ENCODE measurements around the gene PRND. TPM values are rescaled to one million over a fixed set of nuclear protein-coding genes. Genes with fewer than 3 reads are reported as not detected.

The PRND gene
- total RNA-seq, 1 experiment from 2014 or later = 0.04 TPM

DNA sequence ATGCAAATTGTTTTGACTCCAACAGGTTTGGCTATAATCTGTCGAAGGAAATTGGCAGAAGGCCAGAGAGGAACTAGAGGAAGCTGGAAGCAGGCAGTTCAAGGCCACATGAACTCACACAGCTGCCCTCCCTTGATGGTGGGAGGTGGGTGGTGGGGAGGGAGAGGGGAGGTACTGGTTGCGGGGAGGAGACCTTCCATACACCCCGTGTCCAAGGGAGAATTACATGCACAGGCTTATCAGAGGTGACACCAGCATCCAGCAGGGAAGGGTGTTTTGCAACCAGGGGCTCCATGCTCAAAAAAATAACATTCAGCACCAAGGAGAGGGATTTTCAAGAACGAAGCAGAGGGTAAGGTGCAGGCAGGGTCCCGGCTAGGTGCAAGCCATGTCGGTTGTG, 9.1 kb downstream of the PRND start:
- TF ChIP-seq, protein P1, sequence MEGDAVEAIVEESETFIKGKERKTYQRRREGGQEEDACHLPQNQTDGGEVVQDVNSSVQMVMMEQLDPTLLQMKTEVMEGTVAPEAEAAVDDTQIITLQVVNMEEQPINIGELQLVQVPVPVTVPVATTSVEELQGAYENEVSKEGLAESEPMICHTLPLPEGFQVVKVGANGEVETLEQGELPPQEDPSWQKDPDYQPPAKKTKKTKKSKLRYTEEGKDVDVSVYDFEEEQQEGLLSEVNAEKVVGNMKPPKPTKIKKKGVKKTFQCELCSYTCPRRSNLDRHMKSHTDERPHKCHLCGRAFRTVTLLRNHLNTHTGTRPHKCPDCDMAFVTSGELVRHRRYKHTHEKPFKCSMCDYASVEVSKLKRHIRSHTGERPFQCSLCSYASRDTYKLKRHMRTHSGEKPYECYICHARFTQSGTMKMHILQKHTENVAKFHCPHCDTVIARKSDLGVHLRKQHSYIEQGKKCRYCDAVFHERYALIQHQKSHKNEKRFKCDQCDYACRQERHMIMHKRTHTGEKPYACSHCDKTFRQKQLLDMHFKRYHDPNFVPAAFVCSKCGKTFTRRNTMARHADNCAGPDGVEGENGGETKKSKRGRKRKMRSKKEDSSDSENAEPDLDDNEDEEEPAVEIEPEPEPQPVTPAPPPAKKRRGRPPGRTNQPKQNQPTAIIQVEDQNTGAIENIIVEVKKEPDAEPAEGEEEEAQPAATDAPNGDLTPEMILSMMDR (conservative IDR thresholded peaks at IDR 0.05) = no peak
- H4K5ac ChIP-seq (ENCODE audit: insufficient read length, low read depth, low read length) = no peak overlapping the region
- no peaks in the 10 kb centered on the region for H3K9me3 ChIP-seq (ENCODE audit: control insufficient read depth, low read depth, low read length)
- no CpG with 5 or more reads among the region's 6 CpGs for WGBS (ENCODE audit: extremely low coverage, insufficient read length, low lambda C conversion rate)
- Mint-ChIP-seq H3K9me3 (no peaks in the 10 kb centered on the region), H3K36me3 (ENCODE audit: insufficient read depth in 1 of 3, low read depth in 3 of 3) (no peaks in the 10 kb centered on the region), H3K27me3 (ENCODE audit: low read depth) (peaks cover 4% of the 10 kb centered on the region), H3K4me1 (peaks cover 13 to 14% of the 10 kb centered on the region in 2 experiments), H3K4me3 (no peak overlapping the region), H3K27ac (no peak overlapping the region)
- no peak for DNase-seq
- H3K23me2 ChIP-seq (ENCODE audit: insufficient read length, low read depth, low read length, poor library complexity, severe bottlenecking) = no peaks in the 10 kb centered on the region
- no peak overlapping the region for H3K14ac ChIP-seq (ENCODE audit: insufficient read depth, low read length)
- H3K18ac ChIP-seq (ENCODE audit: insufficient read length, low read depth, low read length) = no peak overlapping the region
- H2BK120ac ChIP-seq (ENCODE audit: low read depth, low read length, poor library complexity, severe bottlenecking) = no peak overlapping the region
- H3K27me3 ChIP-seq (ENCODE audit: insufficient read depth, low read length) = no peaks in the 10 kb centered on the region
- H4K20me1 ChIP-seq (ENCODE audit: control insufficient read depth, insufficient read depth, insufficient read length) = no peaks in the 10 kb centered on the region
- no peak overlapping the region for H3T11ph ChIP-seq (ENCODE audit: low read length)
- no peak overlapping the region for H4K8ac ChIP-seq (replicated peaks; ENCODE audit: insufficient read length, low read depth, low read length)
- no peak overlapping the region for H2BK12ac ChIP-seq (ENCODE audit: insufficient read length, low read depth, low read length)
- H3K23ac ChIP-seq (ENCODE audit: insufficient read length, low read depth, low read length) = no peak overlapping the region
- H3K79me2 ChIP-seq (ENCODE audit: insufficient read depth, low read length) = no peaks in the 10 kb centered on the region
- no peak overlapping the region for H3K4ac ChIP-seq (ENCODE audit: low read depth, low read length)
- no peak overlapping the region for H3K56ac ChIP-seq (ENCODE audit: insufficient read length, low read depth, low read length)
- no peak overlapping the region for H3K4me2 ChIP-seq (ENCODE audit: insufficient read depth, insufficient read length, low read length)
- no peak overlapping the region for H4K91ac ChIP-seq (ENCODE audit: insufficient read length, low read depth, low read length)
- no peak overlapping the region for H2BK20ac ChIP-seq (ENCODE audit: low read depth, low read length, poor library complexity, severe bottlenecking)
- H3K27ac ChIP-seq (ENCODE audit: insufficient read length, low read depth, low read length) = no peak overlapping the region
- no peak overlapping the region for H2AFZ ChIP-seq (ENCODE audit: low read length)
- no peak overlapping the region for H3K9ac ChIP-seq (ENCODE audit: extremely low read depth, insufficient read length, low read length)
- no peaks in the 10 kb centered on the region for H3K4me1 ChIP-seq (ENCODE audit: insufficient read depth, low read length)
- H2BK5ac ChIP-seq (ENCODE audit: insufficient read length, low read length) = no peak overlapping the region
- no peak overlapping the region for H2AK5ac ChIP-seq (ENCODE audit: insufficient read length, low read length)
- no peak overlapping the region for H2BK15ac ChIP-seq (ENCODE audit: low read depth, low read length)
- no peaks in the 10 kb centered on the region for H3K79me1 ChIP-seq (ENCODE audit: insufficient read depth, low read depth, low read length, poor library complexity, severe bottlenecking)
